Fibroblast of skin of right quadriceps (primary cell): ENCODE results near the gene HMCN1.

Experiments used
- DNase-seq: peaks from one replicate; pipeline ENCODE4 v3.0.0-alpha.2; 2013

HMCN1 gene

DNA sequence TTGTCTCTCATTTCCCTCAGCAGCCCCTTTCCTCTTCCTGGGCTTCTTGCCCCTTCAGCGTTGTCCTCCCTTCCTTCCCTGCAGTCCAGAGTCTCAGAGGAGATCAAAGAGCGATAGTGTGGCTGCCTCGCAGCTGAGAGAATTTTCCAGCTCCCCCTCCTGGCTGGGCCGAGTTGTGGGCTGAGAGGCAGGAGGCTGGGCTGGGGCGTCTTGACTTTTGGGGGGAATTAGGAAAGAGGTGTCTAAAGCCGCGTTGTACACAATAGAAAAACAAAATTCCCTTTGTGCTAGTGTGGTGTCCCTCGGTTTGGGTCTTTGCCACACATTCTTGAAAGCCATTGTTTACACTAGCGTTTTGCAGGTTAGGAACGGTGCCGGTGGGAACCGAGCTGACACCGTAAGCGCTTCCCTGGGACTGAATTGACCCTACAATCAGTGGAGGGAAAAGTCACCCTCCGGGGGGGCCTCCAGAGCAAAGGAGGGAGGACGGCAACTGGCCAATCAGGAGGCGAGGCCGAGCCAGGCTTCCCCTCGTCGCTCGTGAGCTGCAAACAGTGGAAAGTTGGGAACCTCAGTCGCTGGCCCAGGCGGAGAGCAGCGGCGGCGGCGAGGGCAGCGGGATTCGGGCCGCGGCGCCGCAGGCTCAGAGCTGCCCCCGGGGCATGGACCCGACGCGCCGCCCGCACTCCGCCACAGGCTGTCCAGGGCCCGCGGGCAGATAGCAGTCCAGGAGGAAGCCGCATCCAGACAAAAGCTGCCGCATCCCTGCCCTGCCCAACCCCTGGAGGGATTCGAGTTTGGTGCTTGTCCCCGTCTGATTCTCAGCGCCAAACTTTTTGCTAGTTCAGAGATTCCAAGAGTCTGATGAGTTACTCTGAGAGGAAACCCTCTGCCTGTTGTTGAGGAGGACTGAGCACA lies at the start of gene HMCN1:
Gene HMCN1, plus strand, starts transcription at position 574 of the 918 bp plus-strand sequence. CDS start 389 bp downstream, outside the sequence.
- DNase-seq, result peak; percentile 83

GRCh38 chr1:185686821-185687778 lies 47.1 kb upstream of the HMCN1 start:
- DNase-seq, result no peak

- DNase-seq, result no peak
Measured at GRCh38 chr1:185690527-185690926, 43.7 kb upstream of the HMCN1 start.

- no peak for DNase-seq
Measured at GRCh38 chr1:185693654-185694053, 40.5 kb upstream of the HMCN1 start.

DNA sequence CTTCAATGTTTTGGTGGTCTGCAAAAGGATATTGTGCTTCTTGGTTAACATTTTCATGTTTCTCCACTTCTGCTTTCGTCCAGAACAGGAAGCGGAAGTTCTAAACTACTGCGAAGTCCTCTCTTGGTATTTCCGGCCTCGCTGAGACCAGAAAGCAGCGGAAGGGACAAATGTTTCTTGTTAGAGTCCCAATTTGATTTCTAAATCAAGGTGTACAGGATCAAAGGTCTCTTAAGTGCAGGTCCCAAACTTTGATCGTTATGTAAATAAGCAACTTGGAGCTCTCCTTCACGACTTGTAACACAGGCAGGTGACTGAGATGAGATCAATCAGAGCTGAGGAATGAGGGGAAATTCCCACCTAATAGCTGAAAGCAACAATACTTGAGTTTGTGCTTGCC lies 40.1 kb upstream of the HMCN1 start:
- DNase-seq, result no peak

GRCh38 chr1:185695299-185695698 lies 38.9 kb upstream of the HMCN1 start:
- DNase-seq, result peak; percentile 10

- DNase-seq, result no peak
Measured at GRCh38 chr1:185696422-185697150, 37.6 kb upstream of the HMCN1 start.

GRCh38 chr1:185699874-185700273 lies 34.3 kb upstream of the HMCN1 start:
- no peak for DNase-seq

GRCh38 chr1:185701650-185702049 lies 32.5 kb upstream of the HMCN1 start:
- DNase-seq, result no peak

- DNase-seq, result no peak
Measured at GRCh38 chr1:185704181-185704580, 30.0 kb upstream of the HMCN1 start.

DNA sequence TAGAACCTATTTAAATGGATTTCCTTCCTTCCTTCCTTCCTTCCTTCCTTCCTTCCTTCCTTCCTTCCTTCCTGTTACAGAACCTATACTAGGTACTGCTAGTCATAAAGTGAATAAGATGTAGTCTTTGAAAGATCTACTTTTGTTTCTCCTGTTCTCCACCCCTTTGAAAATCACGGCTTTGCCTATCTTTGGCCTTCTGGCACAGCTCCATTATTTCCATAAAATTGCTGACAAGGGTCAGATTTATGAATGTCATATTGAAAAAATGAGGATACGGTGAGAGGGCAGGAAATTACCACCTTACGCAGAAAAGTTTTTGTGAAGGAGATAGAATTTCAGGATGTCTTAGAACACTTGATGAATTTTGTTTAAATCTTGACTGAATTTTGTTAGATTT lies 18.1 kb upstream of the HMCN1 start:
- no peak for DNase-seq

DNA sequence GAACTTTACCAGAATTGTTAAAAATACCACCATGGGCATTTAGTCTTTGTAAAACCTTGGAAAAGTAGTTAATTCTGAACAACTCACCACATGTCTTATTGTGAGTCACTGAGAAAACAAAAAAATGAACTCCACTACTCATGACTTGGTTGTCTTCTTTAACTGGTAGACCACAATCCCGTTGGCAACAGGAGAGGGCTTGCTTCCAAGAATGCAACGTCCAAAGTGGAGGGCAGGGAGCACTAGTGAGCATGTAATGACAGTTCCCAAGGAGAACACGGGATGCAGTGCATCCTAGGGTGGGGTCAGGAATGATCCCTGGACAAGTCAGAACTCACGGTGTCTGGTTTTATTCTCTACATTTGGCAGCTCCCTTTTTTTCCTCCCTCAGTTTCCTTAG lies 15.2 kb upstream of the HMCN1 start:
- DNase-seq, result peak; percentile 91

DNA sequence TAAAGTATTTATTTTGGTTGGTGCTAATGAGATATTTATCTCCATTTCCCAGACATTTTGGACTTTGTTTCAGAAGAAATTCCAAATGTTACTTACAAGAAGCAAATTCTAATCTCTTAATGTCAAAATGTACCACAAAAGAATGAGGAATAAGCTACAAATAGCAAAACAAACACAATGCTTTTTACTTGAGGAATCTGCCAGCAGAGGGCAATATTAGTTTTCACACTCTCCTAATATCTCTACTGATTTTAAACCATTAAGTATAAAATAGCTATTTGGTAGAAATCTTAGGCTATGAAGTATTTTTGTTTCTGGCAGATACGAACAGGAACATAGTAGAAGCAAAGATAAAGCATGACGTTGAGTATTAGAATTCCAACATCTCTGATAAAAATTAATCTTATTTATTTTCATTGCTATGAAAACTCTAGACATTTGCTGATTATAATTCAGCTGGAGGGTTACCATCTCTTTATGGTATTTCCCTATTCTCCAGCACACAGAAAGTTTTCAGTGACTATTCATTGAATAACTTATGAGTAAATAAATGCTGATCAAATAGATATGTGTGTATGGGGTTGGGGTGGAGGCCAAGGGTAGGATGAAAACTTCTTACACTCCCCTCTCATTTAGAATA lies 13.4 kb upstream of the HMCN1 start:
- DNase-seq, result peak; percentile 64

GRCh38 chr1:185721553-185721952 lies 12.6 kb upstream of the HMCN1 start:
- DNase-seq, result no peak

DNA sequence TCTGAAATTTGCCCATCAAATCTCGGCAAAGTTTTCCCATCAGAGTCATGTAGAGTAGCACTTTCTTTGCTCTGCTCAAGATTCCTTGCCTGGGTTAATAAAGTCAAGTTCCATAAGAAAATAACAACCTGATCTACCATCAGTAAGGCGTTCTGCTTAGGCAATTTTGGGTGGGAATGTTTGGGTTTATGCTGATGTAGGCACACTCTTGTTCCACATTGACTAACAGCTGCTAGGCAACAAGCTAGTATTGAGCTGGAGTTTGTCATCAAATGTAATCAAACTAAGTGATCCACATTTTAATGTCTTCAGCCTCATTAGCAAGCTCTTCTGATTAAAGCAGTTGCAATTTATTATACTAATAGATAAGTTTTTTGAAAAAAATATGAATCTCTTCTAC lies 12.1 kb upstream of the HMCN1 start:
- DNase-seq, result no peak

- peak; percentile 29 for DNase-seq
Measured at GRCh38 chr1:185727726-185728125, 6.5 kb upstream of the HMCN1 start.

DNA sequence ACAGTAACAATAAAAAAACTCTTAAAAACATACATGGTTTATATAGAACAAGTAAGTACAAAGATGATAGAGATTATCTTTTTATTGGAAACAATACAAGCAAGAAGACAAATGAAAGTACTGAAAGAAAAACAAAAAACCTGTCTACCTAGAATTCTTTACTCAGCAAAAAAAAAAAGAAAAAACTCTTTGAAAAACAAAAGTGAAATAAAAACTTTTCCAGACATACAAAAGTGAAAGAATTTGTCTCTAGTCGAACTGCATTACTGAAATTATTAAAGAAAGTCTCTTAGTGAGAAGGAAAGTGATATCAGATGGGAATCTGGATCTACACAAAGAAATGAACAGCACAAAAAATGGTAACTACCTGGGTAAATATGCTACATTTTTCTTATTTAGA lies 2.7 kb upstream of the HMCN1 start:
- no peak for DNase-seq

- DNase-seq, result no peak
Measured at GRCh38 chr1:185732951-185733350, 1.2 kb upstream of the HMCN1 start.

- peak; percentile 13 for DNase-seq
Measured at GRCh38 chr1:185734929-185735700, 924 bp downstream of the HMCN1 start.

GRCh38 chr1:185735701-185736064 lies 1.5 kb downstream of the HMCN1 start:
- DNase-seq, result peak; percentile 13

GRCh38 chr1:185739967-185740366 lies 5.8 kb downstream of the HMCN1 start:
- no peak for DNase-seq

GRCh38 chr1:185741551-185741950 lies 7.4 kb downstream of the HMCN1 start:
- peak; percentile 30 for DNase-seq
